OCI-LY1 (cell line): Measurements from ENCODE around the gene SPAG17.

Source experiments
- H2AFZ ChIP-seq: fragments of 200-600 bp; sonication (generic), shearing (Covaris generic); 2 replicates; pipeline ENCODE4 v1.6.0; 2014; ENCODE audit warnings: antibody characterized with exemption, mild to moderate bottlenecking, low read length
- H3F3A ChIP-seq: fragments of 200-600 bp; sonication (generic), shearing (Covaris generic); 2 replicates; pipeline ENCODE4 v1.6.0; 2014; ENCODE audit warnings: mild to moderate bottlenecking, antibody characterized with exemption, low read length, moderate library complexity; ENCODE audit not compliant: insufficient read depth
- H3K27ac ChIP-seq: fragments of 200-600 bp; sonication (generic); 2 replicates; pipeline ENCODE4 v1.5.1; 2014; ENCODE audit warnings: low read length, mixed run types, mild to moderate bottlenecking, low read depth; ENCODE audit not compliant: poor library complexity, severe bottlenecking
- H3K27me3 ChIP-seq: fragments of 200-600 bp; sonication (generic); 2 replicates; pipeline ENCODE4 v1.6.0; 2014; ENCODE audit warnings: antibody characterized with exemption, mild to moderate bottlenecking, low read length, moderate library complexity; ENCODE audit not compliant: insufficient read depth
- H3K36me3 ChIP-seq: fragments of 200-600 bp; sonication (generic); 2 replicates; pipeline ENCODE4 v1.6.1; 2014; ENCODE audit warnings: mild to moderate bottlenecking, antibody characterized with exemption, low read length, moderate library complexity, mixed read lengths; ENCODE audit not compliant: insufficient read depth
- H3K4me1 ChIP-seq: fragments of 200-600 bp; sonication (generic); 2 replicates; pipeline ENCODE4 v1.5.1; 2014; ENCODE audit warnings: mild to moderate bottlenecking, low read length, moderate library complexity; ENCODE audit not compliant: insufficient read depth, severe bottlenecking
- H3K4me2 ChIP-seq: fragments of 200-600 bp; sonication (generic), shearing (Covaris generic); 2 replicates; pipeline ENCODE4 v1.6.1; 2014; ENCODE audit warnings: low read length
- H3K4me3 ChIP-seq: fragments of 200-600 bp; sonication (generic); 2 replicates; pipeline ENCODE4 v1.5.1; 2014; ENCODE audit warnings: low read length, low read depth, mild to moderate bottlenecking, mixed read lengths; ENCODE audit not compliant: poor library complexity, severe bottlenecking
- H3K79me2 ChIP-seq: fragments of 200-600 bp; shearing (Covaris generic); 2 replicates; pipeline ENCODE4 v1.6.1; 2016; ENCODE audit warnings: mixed run types, low read length, mixed read lengths; ENCODE audit not compliant: insufficient read depth
- H3K9ac ChIP-seq: fragments of 200-600 bp; sonication (generic), shearing (Covaris generic); 2 replicates; pipeline ENCODE4 v1.6.1; 2014; ENCODE audit warnings: mild to moderate bottlenecking, low read length, mixed read lengths
- H3K9me2 ChIP-seq: fragments of 200-600 bp; sonication (generic), shearing (Covaris generic); 2 replicates; pipeline ENCODE4 v1.6.1; 2014; ENCODE audit warnings: low read depth, mild to moderate bottlenecking, low read length, mixed read lengths
- H3K9me3 ChIP-seq: fragments of 200-600 bp; shearing (Covaris generic); 2 replicates; pipeline ENCODE4 v1.6.1; 2014; ENCODE audit warnings: low read length, mixed read lengths
- H4K20me1 ChIP-seq: fragments of 200-600 bp; sonication (generic), shearing (Covaris generic); 2 replicates; pipeline ENCODE4 v1.6.0; 2016; ENCODE audit warnings: mild to moderate bottlenecking, low read length; ENCODE audit not compliant: insufficient read depth
- EZH2 ChIP-seq: fragments of 200-600 bp; sonication (generic), shearing (Covaris generic); IDR thresholded peaks from 2 replicates; pipeline ENCODE4 v1.8.0; 2017; ENCODE audit warnings: borderline replicate concordance, mixed run types, mild to moderate bottlenecking, antibody characterized with exemption, low read length, moderate library complexity, mixed read lengths
- TF ChIP-seq, protein P1 (sequence below): fragments of 200-600 bp; sonication (generic), shearing (Covaris generic); IDR thresholded peaks from 2 replicates; pipeline ENCODE4 v1.5.1; 2017; ENCODE audit warnings: mild to moderate bottlenecking, antibody characterized with exemption, low read length, moderate library complexity, mixed read lengths

SPAG17 gene

DNA sequence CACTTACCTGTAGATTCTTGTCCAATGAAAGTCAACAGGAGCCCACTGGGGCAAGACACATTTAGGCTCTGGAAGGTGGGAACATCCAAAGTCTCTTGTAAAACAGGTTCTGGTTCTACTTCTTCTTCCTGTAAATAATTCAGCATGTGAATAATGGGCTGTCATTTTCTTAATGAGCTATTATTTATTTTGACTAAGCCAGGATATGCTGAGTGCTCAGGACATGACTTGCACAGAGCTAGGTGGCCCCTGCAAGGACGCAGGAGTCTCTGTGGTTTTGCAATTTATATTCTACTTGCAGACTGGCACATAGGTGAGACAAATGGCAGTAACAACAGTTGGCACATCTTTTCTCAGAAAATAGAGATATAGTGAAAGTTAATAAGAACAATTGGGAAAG is 156.8 kb downstream of the SPAG17 start:
- Histone ChIP-seq H3K4me1 (no peaks in the 10 kb centered on the region), H3K4me3 (no peak overlapping the region), H3K79me2 (no peaks in the 10 kb centered on the region), H3K27me3 (no peaks in the 10 kb centered on the region), H3K9ac (no peak overlapping the region), H3K9me2 (no peaks in the 10 kb centered on the region), H4K20me1 (no peaks in the 10 kb centered on the region), H3K36me3 (no peaks in the 10 kb centered on the region), H3K9me3 (no peaks in the 10 kb centered on the region), H3K27ac (no peak overlapping the region), H3K4me2 (no peak overlapping the region), H2AFZ (no peak overlapping the region), H3F3A (no peaks in the 10 kb centered on the region)
- TF ChIP-seq EZH2 = no peak

DNA sequence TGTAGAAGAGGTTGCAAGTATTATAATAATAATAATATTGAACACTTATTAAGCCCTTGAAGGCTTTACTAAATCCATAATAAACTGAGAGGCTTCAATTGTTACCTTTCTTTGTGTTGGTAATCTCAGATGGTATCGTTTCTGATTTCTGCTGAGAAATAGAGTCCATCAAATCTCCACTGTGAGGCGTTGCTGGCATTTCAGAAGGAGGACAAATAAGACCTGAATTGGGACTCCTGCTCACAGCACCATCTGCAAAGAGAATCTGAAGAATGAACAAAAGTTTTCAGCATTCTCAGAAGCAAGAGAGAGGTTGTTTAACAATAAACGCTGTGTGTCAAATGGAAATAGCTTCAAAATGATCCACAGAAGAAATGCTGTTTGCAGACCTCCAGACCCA is 161.8 kb downstream of the SPAG17 start:
- no peaks in the 10 kb centered on the region for H3K4me1 ChIP-seq
- no peaks in the 10 kb centered on the region for H3F3A ChIP-seq
- H3K9ac ChIP-seq = no peak overlapping the region
- H4K20me1 ChIP-seq = no peaks in the 10 kb centered on the region
- H3K9me3 ChIP-seq = no peaks in the 10 kb centered on the region
- no peak overlapping the region for H3K4me2 ChIP-seq
- H3K4me3 ChIP-seq = no peak overlapping the region
- H3K9me2 ChIP-seq = no peaks in the 10 kb centered on the region
- H3K27me3 ChIP-seq = no peaks in the 10 kb centered on the region
- H3K27ac ChIP-seq = no peak overlapping the region
- no peak overlapping the region for H2AFZ ChIP-seq
- H3K79me2 ChIP-seq = no peaks in the 10 kb centered on the region
- H3K36me3 ChIP-seq = no peaks in the 10 kb centered on the region
- TF ChIP-seq, protein P1, sequence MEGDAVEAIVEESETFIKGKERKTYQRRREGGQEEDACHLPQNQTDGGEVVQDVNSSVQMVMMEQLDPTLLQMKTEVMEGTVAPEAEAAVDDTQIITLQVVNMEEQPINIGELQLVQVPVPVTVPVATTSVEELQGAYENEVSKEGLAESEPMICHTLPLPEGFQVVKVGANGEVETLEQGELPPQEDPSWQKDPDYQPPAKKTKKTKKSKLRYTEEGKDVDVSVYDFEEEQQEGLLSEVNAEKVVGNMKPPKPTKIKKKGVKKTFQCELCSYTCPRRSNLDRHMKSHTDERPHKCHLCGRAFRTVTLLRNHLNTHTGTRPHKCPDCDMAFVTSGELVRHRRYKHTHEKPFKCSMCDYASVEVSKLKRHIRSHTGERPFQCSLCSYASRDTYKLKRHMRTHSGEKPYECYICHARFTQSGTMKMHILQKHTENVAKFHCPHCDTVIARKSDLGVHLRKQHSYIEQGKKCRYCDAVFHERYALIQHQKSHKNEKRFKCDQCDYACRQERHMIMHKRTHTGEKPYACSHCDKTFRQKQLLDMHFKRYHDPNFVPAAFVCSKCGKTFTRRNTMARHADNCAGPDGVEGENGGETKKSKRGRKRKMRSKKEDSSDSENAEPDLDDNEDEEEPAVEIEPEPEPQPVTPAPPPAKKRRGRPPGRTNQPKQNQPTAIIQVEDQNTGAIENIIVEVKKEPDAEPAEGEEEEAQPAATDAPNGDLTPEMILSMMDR = no peak
- no peak for TF ChIP-seq EZH2

DNA sequence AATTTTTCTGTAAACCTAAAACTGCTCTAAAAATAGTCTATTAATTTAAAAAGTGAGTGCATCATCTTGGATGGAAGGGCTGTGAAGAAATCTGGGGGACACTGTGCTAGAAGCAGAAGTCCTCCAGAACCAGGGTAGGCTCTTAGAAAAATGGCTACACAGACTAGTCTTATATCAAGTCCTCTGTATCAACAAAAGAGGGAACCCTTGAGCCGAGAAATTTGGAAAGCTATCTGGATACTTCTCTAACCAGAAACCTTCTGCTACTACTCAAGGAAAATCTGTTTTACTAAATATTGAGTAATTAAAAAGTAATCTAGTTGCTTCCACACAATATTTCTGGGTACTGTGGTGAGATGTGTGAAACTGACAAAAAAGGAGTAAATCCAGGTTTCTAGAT is 163.4 kb downstream of the SPAG17 start:
- TF ChIP-seq, protein P1 = no peak
- TF ChIP-seq EZH2 = no peak
- H3K27me3 ChIP-seq = no peaks in the 10 kb centered on the region

DNA sequence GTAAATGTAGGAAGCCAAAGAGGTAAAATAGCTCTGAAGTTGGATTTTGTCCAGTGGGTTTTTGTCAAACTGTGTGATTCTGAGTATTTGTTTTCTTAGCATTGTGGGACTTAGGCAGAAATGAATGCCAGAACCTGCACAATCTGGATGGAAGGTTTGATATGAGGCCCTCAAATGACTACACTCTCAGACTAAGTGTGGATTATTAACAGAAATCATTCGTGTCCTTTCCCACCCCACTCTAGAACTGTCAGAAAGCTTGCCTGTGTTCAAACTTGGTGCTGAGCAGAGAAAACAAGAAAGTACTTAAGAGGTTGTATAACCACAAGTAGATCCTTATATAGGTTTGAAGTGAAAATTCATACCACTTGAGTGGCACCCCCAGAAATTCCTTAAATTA is 167.0 kb downstream of the SPAG17 start:
- Histone ChIP-seq H3K4me3 (no peak overlapping the region), H3K9ac (no peak overlapping the region), H3K27ac (no peak overlapping the region), H3K4me2 (no peak overlapping the region), H2AFZ (no peak overlapping the region), H3K27me3 (no peaks in the 10 kb centered on the region), H3K9me2 (no peaks in the 10 kb centered on the region), H3K9me3 (no peaks in the 10 kb centered on the region), H3F3A (no peaks in the 10 kb centered on the region), H3K36me3 (no peaks in the 10 kb centered on the region), H4K20me1 (no peaks in the 10 kb centered on the region), H3K79me2 (no peaks in the 10 kb centered on the region), H3K4me1 (no peaks in the 10 kb centered on the region)
- no peak for TF ChIP-seq EZH2
- TF ChIP-seq, protein P1 = no peak

More for the DNA sequence above, 163.4 kb downstream of the SPAG17 start:
- Histone ChIP-seq H3K4me2 (no peak overlapping the region), H3K4me3 (no peak overlapping the region), H3K9me2 (no peaks in the 10 kb centered on the region), H3K27ac (no peak overlapping the region), H3K79me2 (no peaks in the 10 kb centered on the region), H4K20me1 (no peaks in the 10 kb centered on the region), H2AFZ (no peak overlapping the region), H3K9ac (no peak overlapping the region), H3K4me1 (no peaks in the 10 kb centered on the region), H3K9me3 (no peaks in the 10 kb centered on the region), H3K36me3 (no peaks in the 10 kb centered on the region), H3F3A (no peaks in the 10 kb centered on the region)
